GM21717 (cell line): ENCODE data around the gene ZSCAN23.

Experiments
- ATAC-seq: cut with Tn5 transposase; IDR thresholded peaks from one replicate; pipeline ENCODE4 v1.9.1; 2021; ENCODE audit warnings: mild to moderate bottlenecking, moderate library complexity; ENCODE audit not compliant: unreplicated experiment

Gene ZSCAN23

GRCh38 chr6:28383235-28384142 is 59.8 kb downstream of the ZSCAN23 start:
- peak; percentile 77 for ATAC-seq
